ENCODE measurements around the gene CRB2.

Gene CRB2

GRCh38 chr9:123418506-123418905 is 62.5 kb downstream of the CRB2 start:
- no peak for DNase-seq (ENCODE audit: extremely low read depth in 1 of 2, low read depth in 1 of 2)

GRCh38 chr9:123419091-123419490 is 63.1 kb downstream of the CRB2 start:
- no peak for DNase-seq (ENCODE audit: extremely low read depth in 1 of 2, low read depth in 1 of 2)

GRCh38 chr9:123419721-123420591 is 64.0 kb downstream of the CRB2 start:
- no peak for DNase-seq (ENCODE audit: extremely low read depth in 1 of 2, low read depth in 1 of 2)

- no peak for DNase-seq (ENCODE audit: extremely low read depth in 1 of 2, low read depth in 1 of 2)
Measured at GRCh38 chr9:123420592-123421111, 64.7 kb downstream of the CRB2 start.

GRCh38 chr9:123421186-123421585 is 65.2 kb downstream of the CRB2 start:
- DNase-seq (ENCODE audit: extremely low read depth in 1 of 2, low read depth in 1 of 2) = no peak

GRCh38 chr9:123421801-123422455 is 65.9 kb downstream of the CRB2 start:
- DNase-seq (ENCODE audit: extremely low read depth in 1 of 2, low read depth in 1 of 2) = no peak

GRCh38 chr9:123422635-123423310 is 66.8 kb downstream of the CRB2 start:
- no peak for DNase-seq (ENCODE audit: extremely low read depth in 1 of 2, low read depth in 1 of 2)

- no peak for DNase-seq (ENCODE audit: extremely low read depth in 1 of 2, low read depth in 1 of 2)
Measured at GRCh38 chr9:123423311-123423640, 67.3 kb downstream of the CRB2 start.

- DNase-seq (ENCODE audit: extremely low read depth in 1 of 2, low read depth in 1 of 2) = no peak
Measured at GRCh38 chr9:123424131-123424530, 68.1 kb downstream of the CRB2 start.

- DNase-seq (ENCODE audit: extremely low read depth in 1 of 2, low read depth in 1 of 2) = no peak
Measured at GRCh38 chr9:123424552-123425225, 68.7 kb downstream of the CRB2 start.

- no peak for DNase-seq (ENCODE audit: extremely low read depth in 1 of 2, low read depth in 1 of 2)
Measured at GRCh38 chr9:123425261-123425821, 69.3 kb downstream of the CRB2 start.

GRCh38 chr9:123425836-123426365 is 69.9 kb downstream of the CRB2 start:
- DNase-seq (ENCODE audit: extremely low read depth in 1 of 2, low read depth in 1 of 2) = no peak

GRCh38 chr9:123426406-123426805 is 70.4 kb downstream of the CRB2 start:
- DNase-seq (ENCODE audit: extremely low read depth in 1 of 2, low read depth in 1 of 2) = no peak
